HepG2 (cell line): ENCODE results near the gene NFATC1.

Experiments used
- MXI1 ChIP-seq: IDR thresholded peaks from 3 replicates; pipeline ENCODE4 v1.6.1; 2012; ENCODE audit warnings: low read depth, low read length, inconsistent platforms, borderline replicate concordance
- POLR2AphosphoS5 ChIP-seq: IDR thresholded peaks from 2 replicates; pipeline ENCODE4 v1.6.1; 2012; ENCODE audit warnings: low read depth, low read length
- ZNF549 ChIP-seq: sonication (generic); formaldehyde crosslinking; IDR thresholded peaks from 2 replicates; pipeline ENCODE4 v1.5.0; 2020; ENCODE audit warnings: missing genetic modification reagents

- TF ChIP-seq ZNF549 (CRISPR knock-in tag) (no peak), POLR2AphosphoS5 (no peak), MXI1 (no peak)
These were observed 8.2 kb downstream of the NFATC1 start for GRCh38 chr18:79403723-79404566.
